ENCODE results near the gene ANXA10.

ANXA10 gene

GRCh38 chr4:168153596-168154440 lies 61.5 kb downstream of the ANXA10 start:
- in situ Hi-C loops (cut with MboI; ENCODE audit: low sequenced_read_pairs), result no loop called here
- no peaks in the 10 kb centered on the region for H3K27me3 ChIP-seq (ENCODE audit: low read depth)
- DNase-seq (ENCODE audit: low spot score in 2 of 2), result peak; percentile 54 to 75

GRCh38 chr4:168154546-168155277 lies 62.4 kb downstream of the ANXA10 start:
- Histone ChIP-seq H3K27me3 (ENCODE audit: low read depth) (no peaks in the 10 kb centered on the region), H3K36me3 (replicated peaks) (no peaks in the 10 kb centered on the region), H3K4me3 (no peak overlapping the region), H3K9me3 (no peaks in the 10 kb centered on the region), H3K4me1 (peaks cover 3% of the 10 kb centered on the region; the same call in 1 of the 2 replicates)
- in situ Hi-C loops (cut with MboI; ENCODE audit: low sequenced_read_pairs), result no loop called here
- no peak for DNase-seq (ENCODE audit: low spot score in 2 of 2)

More at GRCh38 chr4:168153596-168154440, 61.5 kb downstream of the ANXA10 start:
- H3K4me3 ChIP-seq, result no peak overlapping the region
- no peaks in the 10 kb centered on the region for H3K9me3 ChIP-seq
- peaks cover 3% of the 10 kb centered on the region; the same call in 1 of the 2 replicates for H3K4me1 ChIP-seq
- H3K36me3 ChIP-seq (replicated peaks), result no peaks in the 10 kb centered on the region

DNA sequence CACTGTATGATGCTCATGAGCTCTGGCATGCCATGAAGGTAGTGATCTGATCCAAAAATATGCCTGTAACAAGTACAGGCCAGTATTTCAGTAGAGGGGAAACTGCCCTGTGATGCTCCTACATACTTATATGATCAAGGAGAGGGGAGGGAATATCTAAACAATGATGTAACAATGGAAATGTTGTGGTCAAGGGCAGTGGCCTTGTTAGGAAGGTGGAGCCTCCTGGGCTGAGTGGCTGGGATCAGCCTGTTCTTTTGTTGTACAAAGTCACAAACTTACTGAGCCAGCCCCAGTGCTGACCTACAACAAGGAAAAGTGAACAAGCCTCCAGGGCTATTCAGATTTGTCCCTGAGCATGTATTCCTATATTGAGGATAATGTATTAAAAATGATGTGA lies 70.3 kb downstream of the ANXA10 start:
- in situ Hi-C loops (cut with MboI; ENCODE audit: low sequenced_read_pairs), result no loop called here
- no peak for DNase-seq (ENCODE audit: low spot score in 2 of 2)
- no peaks in the 10 kb centered on the region for H3K36me3 ChIP-seq (replicated peaks)

DNA sequence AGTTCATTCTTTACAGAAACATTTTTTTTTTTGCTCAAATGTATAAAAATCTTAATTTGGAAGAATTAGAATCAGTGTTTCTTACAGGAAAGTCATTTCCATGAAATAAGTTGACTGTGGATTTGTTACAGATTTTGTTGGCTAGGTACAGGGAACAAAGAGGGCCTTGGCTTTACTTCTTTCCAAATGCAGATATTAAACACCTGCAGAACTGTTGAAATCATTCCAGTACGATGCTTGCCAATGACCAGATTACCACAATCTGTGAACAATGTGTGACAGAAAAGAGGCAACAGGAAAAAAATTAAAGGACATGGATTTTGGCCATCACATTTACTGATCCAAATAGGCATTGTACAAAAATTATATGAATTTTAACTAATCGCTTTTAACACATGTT lies 70.8 kb downstream of the ANXA10 start:
- H3K4me3 ChIP-seq, result no peak overlapping the region
- no peaks in the 10 kb centered on the region for H3K4me1 ChIP-seq
- DNase-seq (ENCODE audit: low spot score in 2 of 2), result no peak
- no peaks in the 10 kb centered on the region for H3K9me3 ChIP-seq
- in situ Hi-C loops (cut with MboI; ENCODE audit: low sequenced_read_pairs), result no loop called here
- H3K36me3 ChIP-seq (replicated peaks), result no peaks in the 10 kb centered on the region
- no peaks in the 10 kb centered on the region for H3K27me3 ChIP-seq (ENCODE audit: low read depth)

More for the DNA sequence above, 70.3 kb downstream of the ANXA10 start:
- Histone ChIP-seq H3K27me3 (ENCODE audit: low read depth) (no peaks in the 10 kb centered on the region), H3K4me3 (no peak overlapping the region), H3K4me1 (no peaks in the 10 kb centered on the region), H3K9me3 (no peaks in the 10 kb centered on the region)

DNA sequence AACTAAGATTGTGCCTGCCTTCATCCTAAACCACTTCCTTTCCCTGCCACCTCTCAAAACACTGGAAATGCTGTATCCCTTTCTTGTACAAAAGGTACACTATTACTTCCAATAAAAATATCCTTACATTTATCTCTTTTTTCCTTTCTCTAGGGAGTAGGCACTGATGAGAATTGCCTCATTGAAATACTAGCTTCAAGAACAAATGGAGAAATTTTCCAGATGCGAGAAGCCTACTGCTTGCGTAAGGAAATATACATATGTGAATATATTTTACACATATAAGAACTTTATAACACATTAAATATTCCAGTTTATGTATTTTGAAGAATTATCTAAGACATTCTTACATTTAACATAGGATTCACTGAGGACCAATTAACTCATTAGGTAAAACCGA lies 71.7 kb downstream of the ANXA10 start:
- no peak for DNase-seq (ENCODE audit: low spot score in 2 of 2)
- in situ Hi-C loops (cut with MboI; ENCODE audit: low sequenced_read_pairs), result no loop called here
- no peaks in the 10 kb centered on the region for H3K36me3 ChIP-seq (replicated peaks)
- no peaks in the 10 kb centered on the region for H3K9me3 ChIP-seq
- no peak overlapping the region for H3K4me3 ChIP-seq
- H3K27me3 ChIP-seq (ENCODE audit: low read depth), result no peaks in the 10 kb centered on the region
- no peaks in the 10 kb centered on the region for H3K4me1 ChIP-seq

DNA sequence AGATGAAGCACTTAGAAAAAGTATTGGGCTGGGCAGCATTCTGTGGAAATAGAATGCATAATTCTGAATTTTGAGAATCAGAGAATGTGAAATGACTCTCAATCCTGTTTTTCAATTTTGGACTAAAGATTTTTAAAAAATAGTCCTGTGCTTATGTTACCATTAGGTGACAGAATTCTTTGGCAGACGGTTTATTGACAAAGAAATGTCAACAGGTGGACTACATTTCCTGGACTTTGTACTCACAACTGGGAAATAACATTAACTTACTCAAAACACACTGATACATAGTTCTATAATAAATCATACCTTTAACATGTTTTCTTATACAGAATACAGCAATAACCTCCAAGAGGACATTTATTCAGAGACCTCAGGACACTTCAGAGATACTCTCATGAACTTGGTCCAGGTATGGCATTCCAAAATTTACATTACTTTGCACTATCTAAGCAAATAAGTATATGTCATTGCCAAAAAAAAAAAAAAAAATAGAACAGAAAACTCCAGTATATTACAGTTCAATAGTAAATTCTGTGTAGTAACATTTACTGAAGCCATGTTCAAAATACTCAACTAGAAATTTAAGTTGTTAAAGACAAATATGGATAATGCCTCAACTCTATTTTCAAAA lies 72.7 kb downstream of the ANXA10 start:
- H3K4me1 ChIP-seq, result no peaks in the 10 kb centered on the region
- H3K27me3 ChIP-seq (ENCODE audit: low read depth), result no peaks in the 10 kb centered on the region
- no peaks in the 10 kb centered on the region for H3K36me3 ChIP-seq (replicated peaks)
- H3K4me3 ChIP-seq, result no peak overlapping the region
- no peak for DNase-seq (ENCODE audit: low spot score in 2 of 2)
- H3K9me3 ChIP-seq, result no peaks in the 10 kb centered on the region
- in situ Hi-C loops (cut with MboI; ENCODE audit: low sequenced_read_pairs), result no loop called here

DNA sequence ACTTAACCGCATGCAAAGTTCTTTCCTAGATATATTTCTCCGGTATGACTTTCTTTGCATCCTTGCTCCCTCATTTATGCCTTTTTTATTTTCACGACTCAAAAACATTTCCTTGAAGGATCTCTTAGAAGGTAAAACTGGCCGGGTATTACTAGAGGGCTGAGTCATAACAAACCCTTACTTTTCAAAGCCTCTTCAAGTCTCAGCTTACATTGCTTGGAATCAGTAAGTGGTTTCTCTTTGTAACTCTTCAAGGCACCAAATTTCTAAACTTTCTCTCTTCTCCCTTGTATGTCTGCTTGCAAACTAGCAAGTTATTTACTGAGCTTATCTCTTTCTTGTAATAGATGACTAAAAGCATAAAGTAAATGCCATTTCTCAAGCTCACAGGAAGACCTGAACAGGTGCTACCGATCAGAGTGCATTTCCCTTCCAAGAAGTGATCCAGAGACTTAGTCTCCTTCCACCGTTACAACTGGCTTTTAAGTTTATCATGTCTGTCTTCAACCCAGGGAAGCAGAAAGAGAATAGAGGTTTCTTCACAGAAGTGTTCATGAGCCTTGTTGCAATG lies 75.5 kb downstream of the ANXA10 start:
- no peak overlapping the region for H3K4me3 ChIP-seq
- no peak for DNase-seq (ENCODE audit: low spot score in 2 of 2)

GRCh38 chr4:168174308-168174707 lies 82.0 kb downstream of the ANXA10 start:
- in situ Hi-C loops (cut with MboI; ENCODE audit: low sequenced_read_pairs), result no loop called here
- H3K36me3 ChIP-seq (replicated peaks), result no peaks in the 10 kb centered on the region
- H3K4me3 ChIP-seq, result no peak overlapping the region
- no peaks in the 10 kb centered on the region for H3K9me3 ChIP-seq
- no peaks in the 10 kb centered on the region for H3K27me3 ChIP-seq (ENCODE audit: low read depth)
- H3K4me1 ChIP-seq, result peaks cover 8% of the 10 kb centered on the region
- DNase-seq (ENCODE audit: low spot score in 2 of 2), result no peak

More for the DNA sequence above, 75.5 kb downstream of the ANXA10 start:
- in situ Hi-C loops (cut with MboI; ENCODE audit: low sequenced_read_pairs), result no loop called here
- Histone ChIP-seq H3K4me1 (peaks cover 8% of the 10 kb centered on the region), H3K36me3 (replicated peaks) (no peaks in the 10 kb centered on the region), H3K27me3 (ENCODE audit: low read depth) (no peaks in the 10 kb centered on the region), H3K9me3 (no peaks in the 10 kb centered on the region)

DNA sequence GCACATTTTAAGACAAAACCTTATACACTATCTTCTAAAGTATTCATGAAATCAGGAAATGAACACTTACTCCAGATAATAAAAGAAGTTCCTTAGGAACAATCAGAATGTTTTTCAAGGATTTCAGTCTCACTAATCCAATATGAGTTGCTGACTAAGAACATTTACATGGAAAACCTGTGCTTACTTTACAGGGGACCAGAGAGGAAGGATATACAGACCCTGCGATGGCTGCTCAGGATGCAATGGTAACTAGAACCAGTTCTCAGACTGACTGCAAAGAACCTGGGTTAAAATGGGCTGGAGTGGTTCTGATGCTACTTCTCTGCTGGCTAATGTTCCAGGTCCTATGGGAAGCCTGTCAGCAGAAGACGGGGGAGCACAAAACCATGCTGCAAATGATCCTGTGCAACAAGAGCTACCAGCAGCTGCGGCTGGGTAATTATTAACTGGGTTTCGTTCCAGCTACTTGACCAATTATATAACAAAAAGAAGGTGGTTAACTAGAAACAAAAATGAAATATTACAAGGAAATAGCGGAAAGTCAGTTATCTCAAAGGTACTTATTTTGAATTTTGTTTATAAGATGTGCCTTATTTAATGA lies 85.3 kb downstream of the ANXA10 start:
- Histone ChIP-seq H3K36me3 (replicated peaks) (no peaks in the 10 kb centered on the region), H3K4me1 (no peaks in the 10 kb centered on the region), H3K4me3 (no peak overlapping the region), H3K27me3 (ENCODE audit: low read depth) (no peaks in the 10 kb centered on the region; the same call in 1 of the 2 replicates), H3K9me3 (no peaks in the 10 kb centered on the region)
- no peak for DNase-seq (ENCODE audit: low spot score in 2 of 2)
- in situ Hi-C loops (cut with MboI; ENCODE audit: low sequenced_read_pairs), result no loop called here

DNA sequence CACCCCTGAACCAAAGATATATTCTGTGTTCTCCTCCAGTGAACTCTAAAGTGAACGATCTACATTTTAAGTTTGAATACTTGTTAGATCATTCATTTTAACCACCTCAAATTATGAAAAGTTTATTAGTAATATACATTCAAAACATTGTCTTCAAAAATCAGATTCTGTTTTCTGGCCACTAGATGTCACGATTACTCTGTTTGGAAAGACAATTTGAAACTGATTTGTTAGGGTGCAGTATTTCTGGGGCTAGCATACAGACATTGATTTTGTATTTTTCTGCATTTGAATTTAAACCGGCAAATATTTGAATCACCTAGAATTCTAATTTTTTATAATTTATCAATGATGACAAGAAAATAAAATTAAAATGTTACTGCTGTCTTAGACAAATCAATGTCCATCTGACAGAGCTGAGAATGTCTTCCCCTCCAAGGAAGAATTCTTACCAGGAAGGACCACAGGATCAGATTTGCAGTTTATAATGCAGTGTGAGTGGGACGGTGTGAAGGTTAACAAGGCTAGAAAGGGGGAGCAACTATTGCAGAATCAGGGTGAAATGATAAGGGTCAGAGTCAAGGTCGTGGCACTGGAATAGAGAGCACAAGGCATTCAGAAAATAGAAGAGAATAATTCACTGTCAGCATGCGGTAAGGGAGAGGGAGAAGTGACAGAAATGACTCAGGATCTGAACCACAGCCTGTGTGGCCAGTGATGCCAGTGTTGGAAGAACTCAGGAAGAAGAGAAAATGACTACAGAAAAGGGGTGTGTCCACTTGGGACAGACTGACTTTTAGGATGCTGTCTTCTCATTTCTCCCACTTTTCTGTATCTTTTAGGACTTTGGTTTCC lies 91.6 kb downstream of the ANXA10 start:
- Histone ChIP-seq H3K9me3 (no peaks in the 10 kb centered on the region), H3K4me1 (no peaks in the 10 kb centered on the region), H3K4me3 (no peak overlapping the region), H3K36me3 (replicated peaks) (no peaks in the 10 kb centered on the region), H3K27me3 (ENCODE audit: low read depth) (no peaks in the 10 kb centered on the region; the same call in 1 of the 2 replicates)
- in situ Hi-C loops (cut with MboI; ENCODE audit: low sequenced_read_pairs), result loop anchor here (10.0 kb wide), 1 partner anchor 741 kb away; no protein-coding TSS in a partner anchor
- peak in 1 of 2 experiments; percentile 19 for DNase-seq (ENCODE audit: low spot score in 2 of 2)

DNA sequence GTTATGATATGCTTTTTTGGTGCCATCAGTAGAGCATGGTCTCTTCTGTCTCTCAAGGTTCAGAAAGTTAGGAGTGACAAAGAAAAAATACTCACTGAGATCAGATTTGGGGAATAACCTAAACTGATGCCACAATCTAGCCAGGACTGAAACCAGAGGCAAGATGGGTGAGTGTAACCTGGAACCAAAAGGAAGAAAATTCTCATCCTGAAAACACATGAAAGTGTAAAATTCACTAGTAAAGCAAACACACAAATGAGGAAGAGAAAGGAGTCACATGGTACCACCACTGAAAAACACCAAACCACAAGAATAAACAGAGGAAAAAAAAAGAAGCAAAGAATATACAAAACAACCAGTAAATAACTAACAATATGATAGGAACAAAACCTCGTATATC lies 96.4 kb downstream of the ANXA10 start:
- no peak for DNase-seq (ENCODE audit: low spot score in 2 of 2)
- in situ Hi-C loops (cut with MboI; ENCODE audit: low sequenced_read_pairs), result loop anchor here (10.0 kb wide), 1 partner anchor 736 kb away; no protein-coding TSS in a partner anchor
- H3K9me3 ChIP-seq, result no peaks in the 10 kb centered on the region
- H3K4me3 ChIP-seq, result no peak overlapping the region
- H3K27me3 ChIP-seq (ENCODE audit: low read depth), result no peaks in the 10 kb centered on the region
- no peaks in the 10 kb centered on the region for H3K36me3 ChIP-seq (replicated peaks)
- H3K4me1 ChIP-seq, result no peaks in the 10 kb centered on the region

- Histone ChIP-seq H3K9me3 (peaks cover 2% of the 10 kb centered on the region; the same call in 1 of the 2 replicates), H3K4me3 (no peak overlapping the region), H3K27me3 (ENCODE audit: low read depth) (no peaks in the 10 kb centered on the region), H3K36me3 (replicated peaks) (no peaks in the 10 kb centered on the region), H3K4me1 (peaks cover 4% of the 10 kb centered on the region; the same call in 1 of the 2 replicates)
- no peak for DNase-seq (ENCODE audit: low spot score in 2 of 2)
- in situ Hi-C loops (cut with MboI; ENCODE audit: low sequenced_read_pairs), result no loop called here
These were observed 105.6 kb downstream of the ANXA10 start for GRCh38 chr4:168197926-168198325.
